ENCODE results near the gene TMEM120A.
A peak's percentile ranks its signal among the peaks of the same experiment; 100 is the strongest.

DNA sequence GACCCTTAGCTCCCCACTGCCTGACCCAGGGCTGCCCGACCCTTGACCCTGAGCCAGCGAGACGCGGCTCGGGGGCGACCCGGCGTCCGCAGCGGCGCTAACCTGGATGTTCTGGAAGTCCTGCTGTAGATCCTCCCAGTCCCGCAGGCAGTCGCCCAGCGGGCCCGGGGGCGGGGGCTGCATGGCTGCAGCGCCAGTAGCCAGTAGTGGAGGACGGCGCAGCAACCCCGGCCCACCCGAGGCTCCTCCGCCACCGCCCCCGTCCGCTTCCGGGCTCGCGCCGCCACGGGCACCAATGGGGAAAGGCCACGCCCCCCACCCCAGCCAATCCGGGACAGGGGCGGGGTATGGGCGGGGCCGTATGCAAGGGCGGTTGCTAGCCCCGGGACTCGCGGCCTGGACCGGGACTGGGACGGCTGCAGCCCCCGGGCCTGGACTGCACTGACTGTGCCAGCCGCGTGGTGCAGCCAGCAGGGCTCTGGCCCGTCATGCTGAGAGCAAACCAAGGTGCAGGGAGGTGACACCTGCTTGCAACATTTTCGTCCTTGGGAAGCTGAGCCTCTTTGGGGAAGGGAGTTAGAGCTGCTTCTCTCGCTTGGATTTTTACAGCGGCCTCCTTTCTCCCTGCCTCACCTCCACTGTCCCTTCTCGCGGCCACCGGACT lies at the start of gene TMEM120A:
- TF ChIP-seq CTCF (IDR thresholded peaks at IDR 0.05) (peak in 1 of 4 experiments; percentile 26), POLR2AphosphoS5 (IDR thresholded peaks at IDR 0.05) (peak; percentile 89 to 98 (median 96)), POLR2A (IDR thresholded peaks at IDR 0.05) (peak; percentile 88 to 90)
